HG03060 (cell line): ENCODE results near the gene DOCK1.

Experiments
- ATAC-seq: cut with Tn5 transposase; IDR thresholded peaks from one replicate; pipeline ENCODE4 v1.9.1; 2021; ENCODE audit warnings: low read depth, moderate number of reproducible peaks; ENCODE audit not compliant: unreplicated experiment

Gene DOCK1

DNA sequence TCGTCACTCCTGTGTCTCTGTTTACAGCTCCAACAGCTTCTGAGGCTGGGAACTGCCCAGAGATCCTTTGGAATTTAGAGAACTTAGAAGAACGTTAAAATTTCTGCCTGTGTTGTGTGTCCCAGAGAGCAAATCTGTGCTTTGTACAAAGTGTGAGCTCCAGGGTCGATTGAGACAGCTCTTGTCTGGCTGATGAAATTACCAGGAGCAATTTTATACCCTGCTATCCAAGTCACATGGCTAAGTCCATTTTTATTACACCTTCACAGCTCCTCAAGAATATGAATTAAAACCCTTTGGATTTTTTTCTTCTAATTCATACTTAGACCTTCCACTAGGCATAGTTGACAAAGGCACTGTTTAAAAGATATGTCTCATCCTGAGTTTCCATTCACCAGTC is 337.7 kb downstream of the DOCK1 start:
- no peak for ATAC-seq

DNA sequence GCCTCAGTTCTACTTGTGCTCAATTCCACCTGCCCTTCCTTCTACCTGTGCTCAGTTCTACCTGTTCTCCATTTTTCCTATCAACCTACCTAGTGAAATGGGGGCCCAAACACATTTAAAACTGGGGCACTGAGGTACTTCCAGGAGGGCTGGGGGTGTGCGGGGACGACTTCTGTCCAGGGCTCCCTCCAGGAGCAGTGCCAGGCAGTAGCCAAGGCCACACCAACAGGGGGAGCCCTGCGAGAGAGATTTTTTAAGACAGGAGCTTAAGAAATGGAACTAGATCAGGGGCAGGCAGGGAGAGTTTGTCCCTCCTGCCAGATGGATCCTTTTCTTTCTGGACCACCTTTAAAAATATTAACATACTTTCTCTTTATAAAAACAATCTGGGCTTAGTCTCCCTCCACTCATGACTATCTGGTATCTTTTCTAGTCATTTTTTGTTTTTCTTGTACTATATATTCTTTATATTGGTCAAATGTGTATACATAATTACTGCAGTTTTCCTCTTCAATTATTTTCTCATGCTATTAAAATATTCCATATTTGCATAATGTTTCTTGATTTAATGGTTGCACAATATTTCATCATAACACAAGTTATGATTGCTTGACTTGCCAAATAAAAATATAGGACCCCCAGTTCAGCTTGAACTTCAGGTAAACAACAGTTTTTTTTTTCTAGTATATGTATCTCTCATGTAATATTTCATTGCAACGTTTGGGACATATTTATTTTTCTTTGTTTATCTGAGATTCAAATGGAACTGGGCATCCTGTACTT is 338.5 kb downstream of the DOCK1 start:
- no peak for ATAC-seq

DNA sequence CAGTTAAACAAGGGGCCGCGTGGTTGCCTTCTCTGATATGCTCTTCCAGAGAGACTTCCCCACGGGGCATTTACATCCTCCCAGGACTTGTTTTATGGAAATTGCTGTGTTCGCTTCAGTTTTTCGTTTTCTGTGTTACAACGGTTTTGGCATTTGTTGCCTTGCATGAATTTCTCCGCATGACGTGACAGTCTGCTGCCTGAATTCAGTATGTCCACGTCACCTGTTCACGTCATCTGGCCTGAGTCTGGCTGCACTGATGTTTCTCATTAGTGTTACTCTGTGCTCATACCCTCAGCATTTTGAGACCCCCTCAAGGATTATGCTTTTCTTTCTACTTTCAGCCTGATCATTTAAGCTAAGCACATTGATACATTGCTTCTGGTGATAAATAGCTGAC is 340.2 kb downstream of the DOCK1 start:
- no peak for ATAC-seq

DNA sequence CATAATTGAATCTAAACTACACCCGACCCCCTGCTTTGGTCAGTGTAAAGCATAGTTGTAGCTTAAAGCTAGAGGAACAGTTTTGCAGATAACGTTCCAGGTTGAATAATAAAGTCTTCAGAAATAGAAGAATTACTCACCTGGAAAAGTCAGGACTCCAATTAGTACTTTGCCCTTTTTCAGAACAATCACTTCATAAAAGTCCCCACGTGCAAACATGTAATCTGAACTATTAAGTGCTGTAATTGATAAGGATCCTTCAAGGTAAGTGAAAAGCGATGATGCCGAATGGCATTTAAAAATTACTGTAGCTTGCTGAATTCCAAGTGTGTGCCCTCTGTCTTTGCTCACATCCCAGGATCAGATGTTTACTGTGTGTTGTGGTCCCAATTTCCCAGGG is 344.8 kb downstream of the DOCK1 start:
- ATAC-seq: no peak

DNA sequence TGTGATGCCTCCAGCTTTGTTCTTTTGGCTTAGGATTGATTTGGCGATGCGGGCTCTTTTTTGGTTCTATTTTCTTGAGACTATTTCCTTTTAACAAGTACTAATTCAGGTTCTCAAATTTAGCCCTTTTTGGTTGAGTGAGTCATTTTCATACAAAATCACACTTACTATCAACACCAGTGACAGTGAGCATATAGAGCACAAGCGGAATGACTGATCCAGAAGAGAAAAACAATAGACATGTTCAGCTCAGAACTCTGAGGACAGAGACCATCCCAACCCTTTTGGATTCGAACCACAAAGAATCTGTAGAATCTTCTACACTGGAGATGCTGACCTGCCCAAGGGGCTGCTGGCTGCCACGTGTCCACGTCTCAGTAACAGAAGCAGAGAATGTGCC is 347.6 kb downstream of the DOCK1 start:
- ATAC-seq: no peak

DNA sequence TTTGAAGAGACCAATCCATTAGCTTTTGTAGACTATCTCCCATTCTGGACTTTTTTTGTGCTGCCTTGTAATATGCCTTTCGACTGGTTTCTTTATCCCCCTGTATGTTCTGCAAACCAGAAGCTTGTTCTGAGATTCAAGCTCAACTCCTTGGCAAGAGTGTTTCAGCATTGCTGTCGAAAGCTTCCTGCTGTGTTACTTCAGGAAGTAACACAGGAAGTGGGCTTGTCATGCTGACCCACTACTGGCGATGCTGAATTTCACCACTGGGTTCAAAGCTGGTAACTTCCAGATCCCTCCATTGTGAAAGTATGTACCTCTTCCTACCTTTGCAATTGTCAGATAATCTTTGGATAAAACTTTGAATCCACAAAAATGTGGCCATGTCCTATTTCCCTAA is 349.0 kb downstream of the DOCK1 start:
- no peak for ATAC-seq

DNA sequence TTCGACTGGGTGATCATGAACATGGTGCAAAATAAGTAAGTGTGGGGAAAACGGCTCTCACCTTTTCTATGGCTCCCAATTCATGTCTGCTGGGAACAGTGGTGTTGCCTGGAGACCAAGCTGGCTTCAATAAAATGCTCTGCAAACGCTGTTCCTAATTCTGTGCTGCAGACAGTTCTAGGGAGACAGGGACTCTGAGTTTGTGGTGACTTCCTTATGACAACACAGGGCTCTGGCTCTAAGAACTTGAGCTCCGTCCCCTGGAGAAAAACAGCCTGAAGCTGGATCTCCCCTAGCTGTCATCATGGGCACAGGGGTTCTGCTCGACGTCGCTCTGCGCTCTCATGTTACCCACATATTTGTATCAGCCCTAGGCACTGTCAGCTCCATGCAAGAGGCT is 352.2 kb downstream of the DOCK1 start:
- no peak for ATAC-seq

DNA sequence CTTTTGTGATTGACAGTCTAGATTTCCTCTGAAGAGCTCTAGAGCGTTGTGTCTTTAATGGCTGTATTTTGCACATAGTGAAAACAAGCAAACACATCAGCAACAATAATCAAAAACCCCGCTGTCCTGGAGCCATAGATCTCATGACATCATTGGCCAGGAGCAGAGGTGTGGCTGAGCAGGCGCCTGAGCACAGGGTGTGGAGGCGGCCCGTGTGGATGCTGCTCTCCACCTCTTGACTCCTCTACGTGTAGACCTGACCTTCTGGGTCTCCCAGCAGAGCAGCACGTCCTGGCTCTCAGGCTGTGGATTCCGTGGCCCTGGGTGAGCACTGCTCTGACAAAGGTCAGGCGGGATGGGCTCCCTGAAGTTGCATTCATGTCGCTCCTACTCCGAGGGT is 354.1 kb downstream of the DOCK1 start:
- ATAC-seq: no peak

DNA sequence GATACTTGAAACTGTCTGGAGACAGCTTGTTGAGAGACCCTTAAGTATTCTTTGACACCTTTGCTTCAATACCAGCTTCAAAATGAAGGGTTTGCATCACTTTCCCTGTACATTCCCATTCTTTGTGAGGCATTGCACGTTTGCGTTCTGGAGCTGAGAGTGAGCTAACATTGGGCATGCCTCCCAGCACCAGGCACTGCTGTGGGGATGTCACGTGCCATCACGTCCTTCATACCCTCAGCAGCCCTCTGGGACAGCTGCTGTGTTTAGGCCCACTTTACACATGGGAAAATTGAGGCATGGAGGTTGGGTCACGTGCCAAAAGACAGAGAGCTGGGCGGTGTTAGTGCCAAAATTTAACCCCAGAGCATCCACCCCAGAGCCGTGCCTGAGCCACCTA is 357.4 kb downstream of the DOCK1 start:
- ATAC-seq: no peak

DNA sequence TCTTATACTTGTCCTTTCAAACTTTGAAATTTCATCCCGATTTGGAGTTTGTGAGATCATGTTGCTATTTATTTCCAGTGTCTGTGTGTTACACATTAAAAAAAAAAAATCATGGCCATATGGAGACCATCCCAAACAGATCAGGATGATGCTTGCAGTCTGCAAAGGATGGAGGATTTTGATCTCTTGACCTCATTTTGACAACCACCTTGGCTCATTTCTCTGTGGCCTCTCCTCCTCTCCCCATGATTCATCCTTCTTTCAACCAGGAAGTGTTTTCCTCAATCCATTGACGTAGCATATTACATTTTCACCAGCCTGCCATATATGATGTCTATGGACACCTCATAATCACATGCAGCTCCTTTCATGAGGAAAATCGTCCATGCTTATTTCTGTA is 360.1 kb downstream of the DOCK1 start:
- ATAC-seq: no peak

DNA sequence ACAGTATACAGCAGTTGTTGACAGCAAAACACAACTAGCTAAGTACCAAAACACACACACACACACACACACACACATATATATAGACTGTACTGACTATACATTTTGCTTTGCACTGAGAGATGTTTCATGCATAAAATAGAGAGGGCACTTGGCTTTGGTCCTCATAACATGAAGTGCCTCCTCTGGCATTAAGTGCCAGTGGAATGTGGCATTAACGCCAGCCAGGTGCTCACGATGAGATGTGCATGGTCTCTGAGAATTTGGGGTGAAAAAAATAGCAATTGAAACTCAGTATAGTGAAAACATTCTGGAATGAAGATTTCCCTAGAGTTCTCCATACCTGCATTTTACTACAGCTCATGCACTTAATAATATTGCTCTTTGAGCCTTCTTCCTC is 361.2 kb downstream of the DOCK1 start:
- no peak for ATAC-seq

DNA sequence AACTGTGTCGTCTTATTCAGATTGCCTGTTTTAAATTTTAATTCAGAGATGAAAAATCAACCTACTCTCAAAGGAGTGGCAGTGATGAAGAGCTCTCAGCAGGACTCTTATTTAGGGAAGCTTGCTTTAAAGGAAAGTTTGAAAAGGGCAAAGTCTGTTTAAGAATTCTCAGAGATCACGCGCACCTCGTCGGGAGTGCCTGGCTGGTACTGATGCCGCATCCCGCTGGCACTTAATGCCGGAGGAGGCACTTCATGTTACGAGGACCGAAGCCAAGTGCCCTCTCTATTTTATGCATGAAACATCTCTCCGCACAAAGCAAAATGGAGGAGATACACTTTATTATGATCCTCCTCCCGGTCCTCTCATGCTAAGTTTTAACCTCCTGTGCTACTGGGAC is 362.2 kb downstream of the DOCK1 start:
- ATAC-seq: no peak

DNA sequence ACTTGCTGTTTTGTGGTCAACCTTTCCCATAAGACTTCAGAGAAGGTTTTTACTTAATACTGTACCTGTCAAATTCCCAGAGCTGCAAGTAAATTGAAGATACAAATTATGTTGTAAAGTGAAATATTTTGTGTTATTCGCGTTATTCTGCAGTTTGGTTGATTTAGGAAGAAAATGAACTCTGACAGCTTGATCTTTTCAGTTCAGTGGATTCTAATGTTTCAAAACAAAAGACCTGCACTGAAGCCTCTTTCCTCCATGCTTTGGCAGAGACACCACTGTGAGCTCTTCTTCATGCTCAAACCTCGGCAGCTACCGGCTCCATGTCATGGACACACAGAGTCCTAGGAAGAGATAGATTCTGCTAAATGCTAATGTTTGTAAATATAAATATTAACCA is 366.8 kb downstream of the DOCK1 start:
- ATAC-seq: no peak

DNA sequence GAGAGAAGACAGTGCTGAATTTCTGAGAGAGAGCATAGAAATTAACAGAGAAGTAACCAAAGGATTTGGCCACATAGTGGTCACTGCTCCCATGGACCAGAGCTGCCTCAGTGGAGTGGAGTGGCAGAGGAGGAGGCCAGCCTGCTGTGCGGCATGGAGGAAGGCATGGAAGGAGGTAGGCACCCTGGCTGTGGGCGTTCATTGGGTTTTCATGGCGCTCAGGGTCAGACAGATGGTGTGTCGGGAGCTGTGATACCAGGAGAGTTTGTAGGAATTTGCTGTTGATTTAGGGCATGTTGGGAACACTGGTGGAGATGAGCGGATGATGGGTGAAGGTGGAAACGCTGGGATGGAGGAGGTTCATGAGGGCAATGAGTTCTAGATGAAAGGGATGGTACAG is 370.0 kb downstream of the DOCK1 start:
- ATAC-seq: no peak

DNA sequence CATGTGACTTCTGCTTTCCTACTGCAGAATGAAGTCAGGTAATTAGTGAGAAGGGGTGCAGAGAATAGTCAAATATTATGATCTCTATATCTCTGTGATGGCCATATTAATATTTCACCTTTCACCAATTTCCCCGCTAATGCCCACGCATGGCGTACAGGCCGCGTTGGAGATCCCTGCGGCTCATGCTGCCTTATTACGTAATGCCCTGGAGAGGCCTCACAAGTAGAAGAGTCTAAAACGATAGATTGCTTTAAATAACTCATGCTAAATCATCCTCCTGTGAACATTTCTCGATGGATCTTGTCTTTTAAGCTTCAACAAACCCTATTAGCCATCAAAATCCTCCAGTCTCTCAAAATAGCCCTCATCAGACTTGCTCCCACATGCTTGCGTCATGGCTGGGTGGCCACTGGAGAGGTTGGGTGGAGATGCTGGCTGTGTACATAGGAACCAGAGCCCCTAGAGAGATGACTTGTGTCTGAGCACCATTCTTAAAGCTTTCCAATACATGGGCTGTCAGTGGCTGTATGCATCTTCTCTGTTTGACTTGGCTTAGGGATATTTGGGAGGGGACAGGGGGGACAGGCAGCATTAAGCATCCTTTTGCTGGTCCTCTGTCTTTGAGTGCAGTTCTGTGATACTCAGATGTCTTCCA is 370.7 kb downstream of the DOCK1 start:
- ATAC-seq: no peak

DNA sequence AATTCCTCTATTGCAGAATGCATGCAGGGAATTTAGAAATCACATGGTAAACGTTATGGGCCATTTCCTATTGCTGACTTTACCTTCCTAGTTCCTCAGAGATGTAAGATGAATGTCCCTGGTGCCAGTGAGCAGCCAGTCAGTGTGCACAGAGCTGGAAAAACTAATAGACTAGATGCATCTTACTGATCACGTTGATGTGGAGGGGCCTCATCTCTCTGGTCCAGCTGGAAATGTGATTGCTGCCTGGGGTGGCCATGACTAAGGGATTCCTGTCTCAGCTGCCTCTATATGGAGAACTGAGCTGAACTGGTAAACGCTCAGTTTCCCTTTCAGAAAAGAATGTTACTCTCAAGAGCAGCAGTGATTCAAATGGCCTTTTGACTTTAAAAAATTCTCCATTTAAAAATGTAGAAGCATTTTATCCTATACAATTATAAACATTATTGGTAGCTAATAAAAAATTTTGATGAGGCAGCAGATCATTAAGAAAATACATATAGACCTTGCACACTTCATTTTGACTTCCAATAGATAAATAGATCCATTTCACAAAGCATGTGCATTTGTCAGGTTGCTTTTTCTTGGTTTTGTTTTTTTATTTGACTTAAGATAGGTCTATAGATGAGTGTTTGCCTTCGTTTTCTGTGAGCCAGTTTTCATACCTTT is 371.7 kb downstream of the DOCK1 start:
- no peak for ATAC-seq

DNA sequence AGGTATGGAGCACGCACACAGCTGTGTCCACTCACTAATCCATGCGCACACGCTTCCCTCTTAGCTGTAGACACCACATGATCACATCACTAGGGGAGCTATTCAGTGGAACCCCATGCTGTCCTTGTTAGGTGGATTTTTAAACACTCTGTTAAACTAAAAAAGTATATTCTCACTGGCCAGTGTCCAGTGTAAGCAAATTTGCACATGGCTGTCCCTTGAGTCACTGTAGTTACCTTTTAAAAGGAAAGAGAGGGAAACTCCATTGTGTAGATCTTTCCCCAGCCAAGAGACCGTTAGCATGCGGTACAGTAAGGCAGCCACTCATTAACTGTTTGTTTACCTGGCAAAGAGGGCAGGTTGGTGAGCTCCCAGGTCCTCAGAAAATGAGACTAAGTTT is 372.8 kb downstream of the DOCK1 start:
- ATAC-seq: no peak

DNA sequence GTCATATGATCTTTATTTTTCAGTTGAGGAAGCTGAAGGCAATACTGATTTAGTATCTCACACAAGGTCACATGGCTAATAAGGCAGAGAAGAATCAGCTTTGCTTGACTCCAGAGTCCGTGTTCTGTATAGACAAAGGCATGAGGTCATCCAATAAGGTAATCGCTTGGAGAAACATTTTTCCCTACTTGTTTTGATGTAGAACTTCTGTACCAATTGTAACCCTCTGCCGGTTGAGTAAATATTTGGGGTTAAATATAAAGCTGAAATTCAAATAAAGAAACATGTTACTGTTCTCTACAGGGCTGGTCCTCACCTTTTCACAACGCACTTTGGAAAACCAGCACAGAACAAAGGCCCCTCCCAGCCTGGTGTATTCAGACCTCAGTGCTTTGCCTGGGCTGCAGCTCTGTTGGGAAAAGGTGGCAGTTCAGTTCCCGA is 374.1 kb downstream of the DOCK1 start:
- no peak for ATAC-seq

DNA sequence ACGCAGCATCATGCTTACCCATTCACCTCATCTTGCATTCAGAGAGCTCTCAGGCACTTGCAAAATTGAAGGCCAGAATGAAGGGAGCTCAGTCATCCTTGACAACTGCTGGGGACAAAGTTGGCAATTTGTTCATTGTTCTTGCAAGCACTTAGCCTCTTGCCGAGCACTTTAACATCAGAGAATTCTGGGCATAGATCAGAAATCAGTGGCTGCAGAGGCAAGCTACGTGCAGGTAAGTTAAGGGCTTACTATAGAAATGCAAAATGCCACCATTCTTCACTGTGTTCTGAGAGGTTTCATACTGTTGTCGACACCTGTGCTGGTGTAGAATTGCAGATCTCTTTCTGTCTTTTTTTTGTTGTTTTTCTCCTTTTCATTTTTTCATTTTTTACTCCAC is 375.2 kb downstream of the DOCK1 start:
- ATAC-seq: no peak

DNA sequence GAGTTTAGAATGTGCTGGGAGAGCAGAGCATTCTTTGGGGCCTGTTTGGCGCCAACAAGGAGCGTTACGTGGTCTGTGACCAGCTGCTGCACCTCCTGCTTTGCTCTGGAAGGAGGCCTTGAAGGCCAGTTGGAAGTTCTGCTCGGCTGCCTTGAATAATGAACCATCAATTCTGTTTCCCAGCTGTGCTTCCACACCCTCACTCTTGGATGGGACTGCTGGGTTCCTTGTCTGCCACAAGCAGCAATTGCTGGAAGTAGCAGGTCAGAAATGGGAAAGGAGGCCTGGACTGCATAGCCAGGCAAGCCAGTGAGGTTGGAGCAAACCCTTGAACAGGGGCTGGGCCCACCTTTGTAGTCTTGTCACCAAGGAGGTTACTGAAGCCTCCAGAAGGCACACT is 377.8 kb downstream of the DOCK1 start:
- ATAC-seq: no peak

DNA sequence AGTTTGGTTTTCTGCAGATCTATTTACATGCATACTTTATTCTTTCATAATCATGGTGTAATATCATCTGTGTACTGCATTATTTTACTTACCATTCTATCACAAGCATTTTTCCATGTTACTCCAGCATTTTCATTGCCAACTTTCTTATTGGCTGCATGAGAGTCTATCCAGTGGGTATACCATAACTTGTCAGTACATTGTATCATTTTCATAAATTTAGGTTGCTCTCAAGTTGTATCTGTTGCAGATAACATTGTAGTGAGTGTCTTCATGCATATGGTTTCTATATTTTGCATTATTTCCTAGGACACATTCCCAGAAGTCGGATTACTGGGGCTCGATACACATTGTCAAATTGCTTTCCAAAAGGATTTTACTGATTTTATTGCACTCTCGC is 378.3 kb downstream of the DOCK1 start:
- no peak for ATAC-seq

DNA sequence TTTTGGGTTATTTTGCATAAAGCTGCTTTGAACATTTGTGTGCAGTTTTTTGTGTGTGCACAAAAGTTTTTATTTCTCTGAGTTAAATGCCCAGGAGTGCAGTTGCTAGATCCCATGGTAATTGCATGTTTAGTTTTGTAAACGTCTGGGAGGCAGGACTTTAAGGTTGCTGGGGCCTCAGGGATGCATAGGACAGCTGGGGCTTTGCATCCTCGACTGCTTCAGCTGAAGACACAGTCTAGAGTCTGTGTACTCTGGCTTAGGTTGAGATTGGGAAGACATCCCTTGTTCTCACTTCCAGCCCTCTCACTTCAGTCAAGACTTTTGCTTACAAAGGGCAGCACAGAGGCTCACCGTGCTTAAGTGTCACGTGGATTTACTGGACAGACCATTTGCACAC is 385.6 kb downstream of the DOCK1 start:
- no peak for ATAC-seq
